H9 (cell line): ENCODE results near the gene CSRP1. TPM values are rescaled to one million over a fixed set of nuclear protein-coding genes. Genes with fewer than 3 reads are reported as not detected.

Experiments used
- DNase-seq: peaks from one replicate; pipeline ENCODE4 v3.0.0-alpha.2; 2017
- H2AFZ ChIP-seq: one replicate; pipeline ENCODE4 v1.6.1; 2013; ENCODE audit warnings: mild to moderate bottlenecking, low read length, control low read depth, moderate library complexity
- H2AK5ac ChIP-seq: 2 replicates; pipeline ENCODE4 v1.6.1; 2013; ENCODE audit warnings: low read length, control low read depth, mixed read lengths; ENCODE audit not compliant: insufficient read length
- H2BK120ac ChIP-seq: one replicate; pipeline ENCODE4 v1.6.1; 2013; ENCODE audit warnings: low read depth, mild to moderate bottlenecking, low read length, control low read depth, inconsistent platforms; ENCODE audit not compliant: poor library complexity, severe bottlenecking
- H2BK12ac ChIP-seq: 2 replicates; pipeline ENCODE4 v1.6.1; 2013; ENCODE audit warnings: low read length, control low read depth, mixed read lengths, low read depth; ENCODE audit not compliant: insufficient read length
- H2BK15ac ChIP-seq: 2 replicates; pipeline ENCODE4 v1.6.1; 2013; ENCODE audit warnings: low read depth, low read length, control low read depth
- H2BK20ac ChIP-seq: one replicate; pipeline ENCODE4 v1.6.1; 2013; ENCODE audit warnings: low read depth, mild to moderate bottlenecking, low read length, control low read depth, inconsistent platforms; ENCODE audit not compliant: poor library complexity, severe bottlenecking
- H2BK5ac ChIP-seq: 2 replicates; pipeline ENCODE4 v1.6.1; 2013; ENCODE audit warnings: low read length, control low read depth, mixed read lengths; ENCODE audit not compliant: insufficient read length
- H3K14ac ChIP-seq: 2 replicates; pipeline ENCODE4 v1.6.1; 2013; ENCODE audit warnings: low read length, control low read depth; ENCODE audit not compliant: insufficient read depth
- H3K18ac ChIP-seq: 2 replicates; pipeline ENCODE4 v1.6.1; 2013; ENCODE audit warnings: low read depth, mild to moderate bottlenecking, mixed read lengths, low read length, control low read depth; ENCODE audit not compliant: insufficient read length
- H3K23ac ChIP-seq: 2 replicates; pipeline ENCODE4 v1.6.1; 2013; ENCODE audit warnings: low read length, control low read depth, mixed read lengths, low read depth; ENCODE audit not compliant: insufficient read length
- H3K23me2 ChIP-seq: 2 replicates; pipeline ENCODE4 v1.6.1; 2013; ENCODE audit warnings: low read depth, mild to moderate bottlenecking, mixed read lengths, low read length, control low read depth; ENCODE audit not compliant: insufficient read length, poor library complexity, severe bottlenecking
- H3K27ac ChIP-seq: 2 replicates; pipeline ENCODE4 v1.5.1; 2013; ENCODE audit warnings: low read length, control low read depth, mixed read lengths, low read depth; ENCODE audit not compliant: insufficient read length
- H3K27me3 ChIP-seq: 2 replicates; pipeline ENCODE4 v1.6.1; 2013; ENCODE audit warnings: low read length, control low read depth, inconsistent platforms; ENCODE audit not compliant: insufficient read depth
- H3K4ac ChIP-seq: 2 replicates; pipeline ENCODE4 v1.6.1; 2013; ENCODE audit warnings: low read depth, mild to moderate bottlenecking, control low read depth, inconsistent platforms, low read length, moderate library complexity
- H3K4me1 ChIP-seq: 2 replicates; pipeline ENCODE4 v1.6.1; 2013; ENCODE audit warnings: low read length, control low read depth, inconsistent platforms; ENCODE audit not compliant: insufficient read depth
- H3K4me2 ChIP-seq: 2 replicates; pipeline ENCODE4 v1.6.1; 2013; ENCODE audit warnings: low read length, control low read depth, mixed read lengths; ENCODE audit not compliant: insufficient read length, insufficient read depth
- H3K56ac ChIP-seq: 2 replicates; pipeline ENCODE4 v1.6.1; 2013; ENCODE audit warnings: low read depth, mild to moderate bottlenecking, mixed read lengths, low read length, control low read depth; ENCODE audit not compliant: insufficient read length
- H3K79me1 ChIP-seq: 2 replicates; pipeline ENCODE4 v1.6.1; 2013; ENCODE audit warnings: low read depth, mild to moderate bottlenecking, moderate library complexity, low read length, control low read depth, inconsistent platforms; ENCODE audit not compliant: insufficient read depth, poor library complexity, severe bottlenecking
- H3K79me2 ChIP-seq: 2 replicates; pipeline ENCODE4 v1.6.1; 2013; ENCODE audit warnings: low read length, control low read depth, inconsistent platforms; ENCODE audit not compliant: insufficient read depth
- H3K9ac ChIP-seq: 2 replicates; pipeline ENCODE4 v1.6.1; 2013; ENCODE audit warnings: low read length, control low read depth, mixed read lengths; ENCODE audit not compliant: insufficient read length; ENCODE audit errors: extremely low read depth
- H3K9me3 ChIP-seq: one replicate; pipeline ENCODE4 v1.6.1; 2013; ENCODE audit warnings: low read depth, low read length, inconsistent platforms; ENCODE audit not compliant: control insufficient read depth
- H3T11ph ChIP-seq: one replicate; pipeline ENCODE4 v1.6.1; 2013; ENCODE audit warnings: mild to moderate bottlenecking, low read length, control low read depth, inconsistent platforms
- H4K20me1 ChIP-seq: one replicate; pipeline ENCODE4 v1.6.1; 2013; ENCODE audit not compliant: control insufficient read depth, insufficient read length, insufficient read depth
- H4K5ac ChIP-seq: 2 replicates; pipeline ENCODE4 v1.6.1; 2013; ENCODE audit warnings: low read depth, mild to moderate bottlenecking, mixed read lengths, low read length, control low read depth; ENCODE audit not compliant: insufficient read length
- H4K8ac ChIP-seq: replicated peaks from 2 replicates; pipeline ENCODE4 v1.6.1; 2013; ENCODE audit warnings: low read length, control low read depth, mixed read lengths, low read depth; ENCODE audit not compliant: insufficient read length
- H4K91ac ChIP-seq: 2 replicates; pipeline ENCODE4 v1.6.1; 2013; ENCODE audit warnings: low read depth, mild to moderate bottlenecking, moderate library complexity, mixed read lengths, low read length, control low read depth; ENCODE audit not compliant: insufficient read length
- H3K27ac Mint-ChIP-seq, 3 experiments: 2 replicates in 2 of 3; 3 replicates in 1 of 3; pipeline ENCODE4 v1.8.0; 2020 to 2021; ENCODE audit warnings: mixed read lengths in 3 of 3, mild to moderate bottlenecking in 1 of 3, moderate library complexity in 1 of 3
- H3K27me3 Mint-ChIP-seq: 2 replicates; pipeline ENCODE4 v1.8.0; 2021; ENCODE audit warnings: low read depth, mild to moderate bottlenecking, moderate library complexity, mixed read lengths
- H3K36me3 Mint-ChIP-seq, 3 experiments: 2 replicates in 2 of 3; 3 replicates in 1 of 3; pipeline ENCODE4 v1.8.0; 2020 to 2021; ENCODE audit warnings: low read depth in 3 of 3, mixed read lengths in 3 of 3; ENCODE audit not compliant: insufficient read depth in 1 of 3
- H3K4me1 Mint-ChIP-seq, 2 experiments: 2 replicates each; pipeline ENCODE4 v1.8.0; 2020; ENCODE audit warnings: mixed read lengths in 2 of 2
- H3K4me3 Mint-ChIP-seq, 2 experiments: 2 replicates in 1 of 2; 3 replicates in 1 of 2; pipeline ENCODE4 v1.8.0; 2020 to 2021; ENCODE audit warnings: mild to moderate bottlenecking in 2 of 2, mixed read lengths in 2 of 2, moderate library complexity in 1 of 2
- H3K9me3 Mint-ChIP-seq, 2 experiments: 2 replicates in 1 of 2; 3 replicates in 1 of 2; pipeline ENCODE4 v1.8.0; 2020; ENCODE audit warnings: mild to moderate bottlenecking in 2 of 2, mixed read lengths in 2 of 2, moderate library complexity in 1 of 2
- WGBS: extraction: QIAGEN DNeasy Blood & Tissue Kit; methylation state at CpG from one replicate; pipeline ENCODE4 v1.1.7; 2013; ENCODE audit warnings: missing lambda C conversion rate, low lambda C conversion rate, mixed read lengths; ENCODE audit not compliant: insufficient read length; ENCODE audit errors: extremely low coverage; 5-methylcytosine and 5-hydroxymethylcytosine counted together
- total RNA-seq: library from RNA; stranded (reverse); gene quantifications from 2 replicates; pipeline ENCODE4 v1.2.1, GENCODE V29; 2021
- TF ChIP-seq, protein P1 (sequence below): fragments of 200-600 bp; sonication (generic); conservative IDR thresholded peaks from 3 replicates; pipeline ENCODE4 v1.8.0; 2021; ENCODE audit warnings: antibody characterized with exemption, mild to moderate bottlenecking

The CSRP1 gene
- total RNA-seq, 1 experiment from 2014 or later = 0.44 TPM

- H3K27me3 Mint-ChIP-seq = peaks cover 50% of the 10 kb centered on the region
- no peak overlapping the region for H3K9ac ChIP-seq
- no peak overlapping the region for H3K56ac ChIP-seq
- H2AFZ ChIP-seq = no peak overlapping the region
- H4K91ac ChIP-seq = no peak overlapping the region
- H4K20me1 ChIP-seq = no peaks in the 10 kb centered on the region
- H4K5ac ChIP-seq = no peak overlapping the region
- no peak overlapping the region for H4K8ac ChIP-seq
- no peak overlapping the region for H2BK5ac ChIP-seq
- peaks cover 2% of the 10 kb centered on the region; the same call in 1 of the 2 replicates for H3K27me3 ChIP-seq
- H3K9me3 ChIP-seq = no peaks in the 10 kb centered on the region
- no peak overlapping the region for H3K23ac ChIP-seq
- H2BK12ac ChIP-seq = no peak overlapping the region
- H3K14ac ChIP-seq = no peak overlapping the region
- no CpG with 5 or more reads among the region's 2 CpGs for WGBS
- no peak overlapping the region for H2BK20ac ChIP-seq
- no peak for DNase-seq
- no peak overlapping the region for H3K18ac ChIP-seq
- H3K4me1 Mint-ChIP-seq = peaks cover 18 to 25% of the 10 kb centered on the region in 2 experiments
- H3K9me3 Mint-ChIP-seq = no peaks in the 10 kb centered on the region
- no peaks in the 10 kb centered on the region for H3K79me2 ChIP-seq
- no peaks in the 10 kb centered on the region for H3K36me3 Mint-ChIP-seq
- H2BK120ac ChIP-seq = no peak overlapping the region
- no peaks in the 10 kb centered on the region for H3K79me1 ChIP-seq
- no peak overlapping the region for H3K27ac Mint-ChIP-seq
- H3K23me2 ChIP-seq = peaks cover 2% of the 10 kb centered on the region
- H2AK5ac ChIP-seq = no peak overlapping the region
- H3T11ph ChIP-seq = no peak overlapping the region
- H3K4ac ChIP-seq = no peak overlapping the region
- H2BK15ac ChIP-seq = no peak overlapping the region
- no peak overlapping the region for H3K4me2 ChIP-seq
- H3K4me1 ChIP-seq = peaks cover 2% of the 10 kb centered on the region; the same call in 1 of the 2 replicates
- H3K27ac ChIP-seq = no peak overlapping the region
- TF ChIP-seq, protein P1, sequence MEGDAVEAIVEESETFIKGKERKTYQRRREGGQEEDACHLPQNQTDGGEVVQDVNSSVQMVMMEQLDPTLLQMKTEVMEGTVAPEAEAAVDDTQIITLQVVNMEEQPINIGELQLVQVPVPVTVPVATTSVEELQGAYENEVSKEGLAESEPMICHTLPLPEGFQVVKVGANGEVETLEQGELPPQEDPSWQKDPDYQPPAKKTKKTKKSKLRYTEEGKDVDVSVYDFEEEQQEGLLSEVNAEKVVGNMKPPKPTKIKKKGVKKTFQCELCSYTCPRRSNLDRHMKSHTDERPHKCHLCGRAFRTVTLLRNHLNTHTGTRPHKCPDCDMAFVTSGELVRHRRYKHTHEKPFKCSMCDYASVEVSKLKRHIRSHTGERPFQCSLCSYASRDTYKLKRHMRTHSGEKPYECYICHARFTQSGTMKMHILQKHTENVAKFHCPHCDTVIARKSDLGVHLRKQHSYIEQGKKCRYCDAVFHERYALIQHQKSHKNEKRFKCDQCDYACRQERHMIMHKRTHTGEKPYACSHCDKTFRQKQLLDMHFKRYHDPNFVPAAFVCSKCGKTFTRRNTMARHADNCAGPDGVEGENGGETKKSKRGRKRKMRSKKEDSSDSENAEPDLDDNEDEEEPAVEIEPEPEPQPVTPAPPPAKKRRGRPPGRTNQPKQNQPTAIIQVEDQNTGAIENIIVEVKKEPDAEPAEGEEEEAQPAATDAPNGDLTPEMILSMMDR = no peak
- H3K4me3 Mint-ChIP-seq = no peak overlapping the region
These were observed 31.8 kb downstream of the CSRP1 start for GRCh38 chr1:201475130-201475529.
